ENCODE results near the gene WDR1.

Gene WDR1

GRCh38 chr4:10078481-10079233 is 37.9 kb downstream of the WDR1 start:
- Histone ChIP-seq H3K9me3 (ENCODE audit: control insufficient read depth, low read length) (no peaks in the 10 kb centered on the region), H3K27ac (ENCODE audit: insufficient read depth, low read length, poor library complexity, severe bottlenecking) (no peak overlapping the region), H3K4me1 (ENCODE audit: control insufficient read depth, insufficient read depth, low read length, poor library complexity, severe bottlenecking) (no peaks in the 10 kb centered on the region), H3K4me3 (ENCODE audit: insufficient read depth, low read depth, low read length, poor library complexity, severe bottlenecking) (no peak overlapping the region), H3K27me3 (replicated peaks; ENCODE audit: control insufficient read depth, insufficient read depth, low read length, poor library complexity, severe bottlenecking) (no peaks in the 10 kb centered on the region), H3K36me3 (ENCODE audit: control insufficient read depth, insufficient read depth, low read length) (peaks cover 96% of the 10 kb centered on the region)
- no peak for DNase-seq

GRCh38 chr4:10077483-10078335 is 38.9 kb downstream of the WDR1 start:
- Histone ChIP-seq H3K9me3 (ENCODE audit: control insufficient read depth, low read length) (no peaks in the 10 kb centered on the region), H3K27me3 (replicated peaks; ENCODE audit: control insufficient read depth, insufficient read depth, low read length, poor library complexity, severe bottlenecking) (no peaks in the 10 kb centered on the region), H3K27ac (ENCODE audit: insufficient read depth, low read length, poor library complexity, severe bottlenecking) (no peak overlapping the region), H3K4me1 (ENCODE audit: control insufficient read depth, insufficient read depth, low read length, poor library complexity, severe bottlenecking) (no peaks in the 10 kb centered on the region), H3K4me3 (ENCODE audit: insufficient read depth, low read depth, low read length, poor library complexity, severe bottlenecking) (no peak overlapping the region), H3K36me3 (ENCODE audit: control insufficient read depth, insufficient read depth, low read length) (peaks cover 87% of the 10 kb centered on the region)
- no peak for DNase-seq

GRCh38 chr4:10077076-10077475 is 39.5 kb downstream of the WDR1 start:
- Histone ChIP-seq H3K9me3 (ENCODE audit: control insufficient read depth, low read length) (no peaks in the 10 kb centered on the region), H3K27ac (ENCODE audit: insufficient read depth, low read length, poor library complexity, severe bottlenecking) (no peak overlapping the region), H3K4me1 (ENCODE audit: control insufficient read depth, insufficient read depth, low read length, poor library complexity, severe bottlenecking) (no peaks in the 10 kb centered on the region), H3K27me3 (replicated peaks; ENCODE audit: control insufficient read depth, insufficient read depth, low read length, poor library complexity, severe bottlenecking) (no peaks in the 10 kb centered on the region), H3K36me3 (ENCODE audit: control insufficient read depth, insufficient read depth, low read length) (peaks cover 85% of the 10 kb centered on the region), H3K4me3 (ENCODE audit: insufficient read depth, low read depth, low read length, poor library complexity, severe bottlenecking) (no peak overlapping the region)
- no peak for DNase-seq

GRCh38 chr4:10075953-10076391 is 40.6 kb downstream of the WDR1 start:
- Histone ChIP-seq H3K9me3 (ENCODE audit: control insufficient read depth, low read length) (no peaks in the 10 kb centered on the region), H3K4me1 (ENCODE audit: control insufficient read depth, insufficient read depth, low read length, poor library complexity, severe bottlenecking) (no peaks in the 10 kb centered on the region), H3K27ac (ENCODE audit: insufficient read depth, low read length, poor library complexity, severe bottlenecking) (no peak overlapping the region), H3K4me3 (ENCODE audit: insufficient read depth, low read depth, low read length, poor library complexity, severe bottlenecking) (no peak overlapping the region), H3K27me3 (replicated peaks; ENCODE audit: control insufficient read depth, insufficient read depth, low read length, poor library complexity, severe bottlenecking) (no peaks in the 10 kb centered on the region), H3K36me3 (ENCODE audit: control insufficient read depth, insufficient read depth, low read length) (peaks cover 76% of the 10 kb centered on the region)
- no peak for DNase-seq

- no peaks in the 10 kb centered on the region for H3K9me3 ChIP-seq (ENCODE audit: control insufficient read depth, low read length)
- H3K4me3 ChIP-seq (ENCODE audit: insufficient read depth, low read depth, low read length, poor library complexity, severe bottlenecking) = no peak overlapping the region
- no peak for DNase-seq
- H3K4me1 ChIP-seq (ENCODE audit: control insufficient read depth, insufficient read depth, low read length, poor library complexity, severe bottlenecking) = no peaks in the 10 kb centered on the region
- peaks cover 69% of the 10 kb centered on the region for H3K36me3 ChIP-seq (ENCODE audit: control insufficient read depth, insufficient read depth, low read length)
- H3K27ac ChIP-seq (ENCODE audit: insufficient read depth, low read length, poor library complexity, severe bottlenecking) = no peak overlapping the region
- no peaks in the 10 kb centered on the region for H3K27me3 ChIP-seq (replicated peaks; ENCODE audit: control insufficient read depth, insufficient read depth, low read length, poor library complexity, severe bottlenecking)
Measured at GRCh38 chr4:10075158-10075863, 41.3 kb downstream of the WDR1 start.

GRCh38 chr4:10074767-10075105 is 41.9 kb downstream of the WDR1 start:
- DNase-seq = no peak

GRCh38 chr4:10074076-10074766 is 42.4 kb downstream of the WDR1 start:
- H3K27ac ChIP-seq (ENCODE audit: insufficient read depth, low read length, poor library complexity, severe bottlenecking) = no peak overlapping the region
- peaks cover 62% of the 10 kb centered on the region for H3K36me3 ChIP-seq (ENCODE audit: control insufficient read depth, insufficient read depth, low read length)

More at GRCh38 chr4:10074767-10075105, 41.9 kb downstream of the WDR1 start:
- H3K4me1 ChIP-seq (ENCODE audit: control insufficient read depth, insufficient read depth, low read length, poor library complexity, severe bottlenecking) = no peaks in the 10 kb centered on the region
- H3K4me3 ChIP-seq (ENCODE audit: insufficient read depth, low read depth, low read length, poor library complexity, severe bottlenecking) = no peak overlapping the region
- H3K36me3 ChIP-seq (ENCODE audit: control insufficient read depth, insufficient read depth, low read length) = peaks cover 64% of the 10 kb centered on the region
- no peak overlapping the region for H3K27ac ChIP-seq (ENCODE audit: insufficient read depth, low read length, poor library complexity, severe bottlenecking)
- H3K9me3 ChIP-seq (ENCODE audit: control insufficient read depth, low read length) = no peaks in the 10 kb centered on the region
- no peaks in the 10 kb centered on the region for H3K27me3 ChIP-seq (replicated peaks; ENCODE audit: control insufficient read depth, insufficient read depth, low read length, poor library complexity, severe bottlenecking)

GRCh38 chr4:10072420-10073017 is 44.1 kb downstream of the WDR1 start:
- no peak overlapping the region for H3K27ac ChIP-seq (ENCODE audit: insufficient read depth, low read length, poor library complexity, severe bottlenecking)
- DNase-seq = no peak

More at GRCh38 chr4:10074076-10074766, 42.4 kb downstream of the WDR1 start:
- no peaks in the 10 kb centered on the region for H3K4me1 ChIP-seq (ENCODE audit: control insufficient read depth, insufficient read depth, low read length, poor library complexity, severe bottlenecking)
- H3K4me3 ChIP-seq (ENCODE audit: insufficient read depth, low read depth, low read length, poor library complexity, severe bottlenecking) = no peak overlapping the region
- no peaks in the 10 kb centered on the region for H3K27me3 ChIP-seq (replicated peaks; ENCODE audit: control insufficient read depth, insufficient read depth, low read length, poor library complexity, severe bottlenecking)
- DNase-seq = no peak
- H3K9me3 ChIP-seq (ENCODE audit: control insufficient read depth, low read length) = no peaks in the 10 kb centered on the region

GRCh38 chr4:10069075-10069642 is 47.4 kb downstream of the WDR1 start:
- peaks cover 46% of the 10 kb centered on the region for H3K36me3 ChIP-seq (ENCODE audit: control insufficient read depth, insufficient read depth, low read length)
- no peaks in the 10 kb centered on the region for H3K4me1 ChIP-seq (ENCODE audit: control insufficient read depth, insufficient read depth, low read length, poor library complexity, severe bottlenecking)
- H3K27me3 ChIP-seq (replicated peaks; ENCODE audit: control insufficient read depth, insufficient read depth, low read length, poor library complexity, severe bottlenecking) = no peaks in the 10 kb centered on the region
- no peaks in the 10 kb centered on the region for H3K9me3 ChIP-seq (ENCODE audit: control insufficient read depth, low read length)
- DNase-seq = no peak
- no peak overlapping the region for H3K4me3 ChIP-seq (ENCODE audit: insufficient read depth, low read depth, low read length, poor library complexity, severe bottlenecking)
- H3K27ac ChIP-seq (ENCODE audit: insufficient read depth, low read length, poor library complexity, severe bottlenecking) = no peak overlapping the region

More at GRCh38 chr4:10072420-10073017, 44.1 kb downstream of the WDR1 start:
- no peaks in the 10 kb centered on the region for H3K4me1 ChIP-seq (ENCODE audit: control insufficient read depth, insufficient read depth, low read length, poor library complexity, severe bottlenecking)
- H3K4me3 ChIP-seq (ENCODE audit: insufficient read depth, low read depth, low read length, poor library complexity, severe bottlenecking) = no peak overlapping the region
- H3K36me3 ChIP-seq (ENCODE audit: control insufficient read depth, insufficient read depth, low read length) = peaks cover 55% of the 10 kb centered on the region
- no peaks in the 10 kb centered on the region for H3K27me3 ChIP-seq (replicated peaks; ENCODE audit: control insufficient read depth, insufficient read depth, low read length, poor library complexity, severe bottlenecking)
- no peaks in the 10 kb centered on the region for H3K9me3 ChIP-seq (ENCODE audit: control insufficient read depth, low read length)
